Uterus (tissue), 2 donors: ENCODE data around the gene SFXN5.

Experiments
- POLR2A ChIP-seq, 2 donors: fragments of 450-650 bp; IDR thresholded peaks; one replicate each; pipeline ENCODE4 v1.6.1; 2016; ENCODE audit warnings: antibody characterized with exemption in 2 of 2, mild to moderate bottlenecking in 1 of 2, moderate library complexity in 1 of 2
- TF ChIP-seq, protein P1 (sequence below), 4 experiments: fragments of 200-600 bp in 2 of 4; fragments of 450-650 bp in 2 of 4; sonication (generic) in 2 of 4; IDR thresholded peaks; one replicate each; pipeline ENCODE4 v1.5.1; 2016 to 2019; ENCODE audit warnings: antibody characterized with exemption in 4 of 4, mild to moderate bottlenecking in 2 of 4, moderate library complexity in 1 of 4

DNA sequence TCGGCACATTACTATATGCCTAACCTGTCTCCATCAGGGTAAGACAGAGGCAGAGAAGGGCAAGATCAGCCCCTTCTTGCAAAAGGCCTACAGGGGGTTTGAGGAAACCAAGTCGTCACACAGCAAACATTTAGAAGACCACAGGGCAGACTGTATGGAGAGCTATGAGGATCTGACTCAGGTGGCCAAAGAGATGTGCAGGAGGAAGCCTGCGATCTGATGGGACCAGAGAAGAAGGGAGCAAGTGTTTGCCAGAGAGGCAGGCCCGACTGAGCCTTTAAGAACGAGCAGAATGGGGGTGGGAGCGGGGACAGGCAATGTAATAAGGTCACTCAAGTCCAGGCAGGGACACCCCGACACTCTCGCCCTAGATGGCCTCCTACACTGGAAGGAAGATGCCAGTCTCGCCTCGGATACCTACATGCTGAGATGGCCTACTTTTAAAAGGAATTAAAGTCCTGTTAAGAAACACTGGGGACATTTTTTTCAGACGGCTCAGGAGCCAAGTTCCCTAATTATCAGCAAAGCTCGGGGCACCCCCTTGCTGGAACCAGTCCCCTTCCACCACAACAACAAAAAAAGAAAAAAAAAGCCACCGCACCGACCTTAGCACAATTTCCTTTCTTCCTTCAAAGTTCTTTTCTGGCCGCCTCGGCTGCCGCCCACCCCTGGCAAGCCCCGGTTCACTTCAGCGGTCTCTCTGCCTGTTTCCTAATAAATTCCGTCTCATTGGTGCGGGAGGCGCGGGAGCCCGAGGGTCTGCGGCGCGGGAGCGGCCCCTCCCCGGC is 1.5 kb downstream of the SFXN5 start:
- TF ChIP-seq, protein P1, sequence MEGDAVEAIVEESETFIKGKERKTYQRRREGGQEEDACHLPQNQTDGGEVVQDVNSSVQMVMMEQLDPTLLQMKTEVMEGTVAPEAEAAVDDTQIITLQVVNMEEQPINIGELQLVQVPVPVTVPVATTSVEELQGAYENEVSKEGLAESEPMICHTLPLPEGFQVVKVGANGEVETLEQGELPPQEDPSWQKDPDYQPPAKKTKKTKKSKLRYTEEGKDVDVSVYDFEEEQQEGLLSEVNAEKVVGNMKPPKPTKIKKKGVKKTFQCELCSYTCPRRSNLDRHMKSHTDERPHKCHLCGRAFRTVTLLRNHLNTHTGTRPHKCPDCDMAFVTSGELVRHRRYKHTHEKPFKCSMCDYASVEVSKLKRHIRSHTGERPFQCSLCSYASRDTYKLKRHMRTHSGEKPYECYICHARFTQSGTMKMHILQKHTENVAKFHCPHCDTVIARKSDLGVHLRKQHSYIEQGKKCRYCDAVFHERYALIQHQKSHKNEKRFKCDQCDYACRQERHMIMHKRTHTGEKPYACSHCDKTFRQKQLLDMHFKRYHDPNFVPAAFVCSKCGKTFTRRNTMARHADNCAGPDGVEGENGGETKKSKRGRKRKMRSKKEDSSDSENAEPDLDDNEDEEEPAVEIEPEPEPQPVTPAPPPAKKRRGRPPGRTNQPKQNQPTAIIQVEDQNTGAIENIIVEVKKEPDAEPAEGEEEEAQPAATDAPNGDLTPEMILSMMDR (IDR thresholded peaks at IDR 0.05) = no peak
- no peak for TF ChIP-seq POLR2A (IDR thresholded peaks at IDR 0.05)
